ENCODE measurements around the gene ATAD1. TPM values are rescaled to one million over a fixed set of nuclear protein-coding genes. Genes with fewer than 3 reads are reported as not detected.

The ATAD1 gene
- total and polyA plus RNA-seq, 3 donors from 2014 or later, result 68.5 to 162 (median 107) TPM

- WGBS, 2 donors, result 90% methylated on average over 8 of the region's 8 CpGs
- DNase-seq, result no peak
- Histone ChIP-seq H3K27ac (no peak overlapping the region), H3K27me3 (no peaks in the 10 kb centered on the region), H3K4me3 (no peak overlapping the region), H3K36me3 (ENCODE audit: low read depth, missing control alignments) (no peaks in the 10 kb centered on the region), H3K4me1 (no peaks in the 10 kb centered on the region), H3K9me3 (no peaks in the 10 kb centered on the region)
- intact Hi-C loops (cut with DNase I; ENCODE audit: low total_unique reads), result no loop called here
- no peak for TF ChIP-seq POLR2A (IDR thresholded peaks at IDR 0.05)
- TF ChIP-seq CTCF (IDR thresholded peaks at IDR 0.05), result no peak
Observed at GRCh38 chr10:87753995-87754866, 63.8 kb downstream of the ATAD1 start.

- Histone ChIP-seq H3K9me3 (no peaks in the 10 kb centered on the region), H3K27ac (no peak overlapping the region), H3K4me1 (no peaks in the 10 kb centered on the region), H3K27me3 (no peaks in the 10 kb centered on the region), H3K36me3 (ENCODE audit: low read depth, missing control alignments) (no peaks in the 10 kb centered on the region), H3K4me3 (no peak overlapping the region)
- DNase-seq, result no peak
- intact Hi-C loops (cut with DNase I; ENCODE audit: low total_unique reads), result no loop called here
- TF ChIP-seq POLR2A (IDR thresholded peaks at IDR 0.05), result no peak
- no peak for TF ChIP-seq CTCF (IDR thresholded peaks at IDR 0.05)
- WGBS, 2 donors, result 86% methylated on average over 2 of the region's 2 CpGs
Observed at GRCh38 chr10:87752566-87752965, 65.5 kb downstream of the ATAD1 start.

GRCh38 chr10:87751274-87751673 is 66.8 kb downstream of the ATAD1 start:
- 88 to 91% methylated on average over 2 of the region's 2 CpGs for WGBS, 2 donors
- intact Hi-C loops (cut with DNase I; ENCODE audit: low total_unique reads), result no loop called here
- Histone ChIP-seq H3K4me3 (no peak overlapping the region), H3K9me3 (no peaks in the 10 kb centered on the region), H3K36me3 (ENCODE audit: low read depth, missing control alignments) (no peaks in the 10 kb centered on the region), H3K4me1 (no peaks in the 10 kb centered on the region), H3K27me3 (no peaks in the 10 kb centered on the region), H3K27ac (no peak overlapping the region)
- TF ChIP-seq CTCF (IDR thresholded peaks at IDR 0.05) (no peak), POLR2A (IDR thresholded peaks at IDR 0.05) (no peak)
- no peak for DNase-seq

GRCh38 chr10:87750817-87751216 is 67.2 kb downstream of the ATAD1 start:
- H3K9me3 ChIP-seq, result no peaks in the 10 kb centered on the region
- no peaks in the 10 kb centered on the region for H3K4me1 ChIP-seq
- no peak overlapping the region for H3K4me3 ChIP-seq
- H3K27me3 ChIP-seq, result no peaks in the 10 kb centered on the region
- H3K36me3 ChIP-seq (ENCODE audit: low read depth, missing control alignments), result no peaks in the 10 kb centered on the region
- TF ChIP-seq CTCF (IDR thresholded peaks at IDR 0.05), result no peak
- TF ChIP-seq POLR2A (IDR thresholded peaks at IDR 0.05), result no peak
- DNase-seq, result no peak
- H3K27ac ChIP-seq, result no peak overlapping the region
- intact Hi-C loops (cut with DNase I; ENCODE audit: low total_unique reads), result no loop called here

Measured in testis (tissue), 3 donors.